Measurements from ENCODE around the gene APOL5. TPM values are rescaled to one million over a fixed set of nuclear protein-coding genes. Genes with fewer than 3 reads are reported as not detected.
A peak's percentile ranks its signal among the peaks of the same experiment; 100 is the strongest.
"Not testable (repeated sequence)": the region's sequence is repeated elsewhere in the genome, so short reads cannot be mapped to it uniquely, and the experiment has no call there.

APOL5 gene
- total RNA-seq, 1 donor from 2014 or later = not detected

DNA sequence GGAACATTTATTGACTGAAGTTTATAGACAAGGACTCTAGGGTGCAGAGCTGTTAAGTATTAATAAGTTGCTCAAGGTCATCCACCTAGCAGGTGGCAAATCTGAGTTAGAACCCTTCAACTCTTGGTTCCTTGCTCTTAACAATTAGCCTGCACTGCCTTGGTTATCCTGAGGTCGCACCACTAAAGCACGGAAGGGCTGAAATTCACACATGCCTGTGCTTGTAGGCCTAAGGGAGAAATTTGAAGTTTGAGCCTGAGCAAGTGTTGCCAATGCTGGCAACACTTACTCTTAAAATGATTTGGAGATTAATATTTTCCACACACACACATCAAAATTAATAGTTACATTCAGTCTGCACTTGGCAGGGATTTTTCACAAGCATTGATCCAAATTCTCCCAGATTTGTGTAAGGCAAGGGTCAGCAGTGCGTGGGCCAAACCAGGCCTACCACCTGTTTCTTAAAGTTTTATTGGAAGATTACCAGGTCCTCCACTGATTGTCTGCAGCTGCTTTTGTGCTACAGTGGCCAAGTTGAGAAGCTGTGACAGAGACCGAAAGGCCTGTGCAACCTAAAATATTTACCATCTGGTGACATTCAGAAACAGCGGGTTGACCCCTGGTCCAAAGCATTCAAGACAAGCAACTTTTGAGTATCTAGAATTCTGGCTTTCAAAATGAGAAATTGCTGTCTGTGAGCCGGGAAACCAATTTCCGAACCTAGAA is 16.3 kb downstream of the APOL5 start:
- peaks cover 6% of the 10 kb centered on the region for H3K36me3 Mint-ChIP-seq (ENCODE audit: unreplicated experiment)
- DNase-seq = no peak
- TF ChIP-seq CTCF (IDR thresholded peaks at IDR 0.05; ENCODE audit: partially characterized antibody, unreplicated experiment) = no peak
- H3K27ac Mint-ChIP-seq (ENCODE audit: unreplicated experiment) = no peak overlapping the region
- peaks cover 5% of the 10 kb centered on the region for H3K4me1 Mint-ChIP-seq (ENCODE audit: low read depth, unreplicated experiment)
- H3K27me3 Mint-ChIP-seq (ENCODE audit: unreplicated experiment) = peaks cover 5% of the 10 kb centered on the region
- H3K9me3 Mint-ChIP-seq (ENCODE audit: unreplicated experiment) = peaks cover 6% of the 10 kb centered on the region
- no peak overlapping the region for H3K4me3 Mint-ChIP-seq (ENCODE audit: unreplicated experiment)

DNA sequence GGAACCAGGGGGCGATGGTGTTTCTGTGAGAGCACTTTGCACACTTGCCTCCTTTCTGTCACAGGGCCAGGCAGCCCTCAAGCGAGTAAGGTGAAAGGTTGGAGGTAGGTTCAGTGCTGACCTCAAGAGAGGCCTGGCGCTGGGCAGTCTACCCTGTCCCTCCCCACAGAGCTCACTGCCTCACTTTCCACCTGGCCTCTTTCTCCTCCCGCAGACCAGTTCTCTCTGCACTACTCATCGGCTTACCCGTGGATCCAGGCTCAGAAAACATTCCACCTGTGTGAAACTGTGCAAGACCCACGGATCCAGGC is 16.8 kb downstream of the APOL5 start:
- no peak for TF ChIP-seq CTCF (IDR thresholded peaks at IDR 0.05; ENCODE audit: partially characterized antibody, unreplicated experiment)
- H3K4me3 Mint-ChIP-seq (ENCODE audit: unreplicated experiment) = no peak overlapping the region
- peaks cover 5% of the 10 kb centered on the region for H3K27me3 Mint-ChIP-seq (ENCODE audit: unreplicated experiment)
- H3K36me3 Mint-ChIP-seq (ENCODE audit: unreplicated experiment) = peaks cover 6% of the 10 kb centered on the region
- no peak overlapping the region for H3K27ac Mint-ChIP-seq (ENCODE audit: unreplicated experiment)
- no peak for DNase-seq
- peaks cover 6% of the 10 kb centered on the region for H3K9me3 Mint-ChIP-seq (ENCODE audit: unreplicated experiment)
- H3K4me1 Mint-ChIP-seq (ENCODE audit: low read depth, unreplicated experiment) = peaks cover 8% of the 10 kb centered on the region

DNA sequence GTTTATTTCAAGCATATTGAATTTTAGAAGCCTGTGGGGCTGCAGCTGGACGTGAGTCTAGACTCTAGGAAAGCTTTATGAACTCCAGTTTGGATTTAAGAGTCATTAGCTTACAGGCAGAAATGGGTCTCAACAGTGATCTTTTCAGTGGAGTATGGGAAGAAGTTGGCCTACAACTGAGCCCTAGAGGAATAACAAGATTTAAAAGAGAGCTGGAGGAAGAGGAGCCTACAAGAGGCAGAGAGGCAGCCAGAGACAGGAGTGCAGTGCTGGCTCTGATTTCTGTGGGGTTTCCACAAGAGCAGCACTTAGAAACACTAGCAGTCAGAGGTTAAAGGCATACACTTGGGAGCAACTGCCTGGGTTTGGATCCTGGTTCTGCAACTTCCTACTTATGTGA is 17.9 kb downstream of the APOL5 start:
- Mint-ChIP-seq H3K4me3 (ENCODE audit: unreplicated experiment) (no peak overlapping the region), H3K4me1 (ENCODE audit: low read depth, unreplicated experiment) (peaks cover 12% of the 10 kb centered on the region), H3K27me3 (ENCODE audit: unreplicated experiment) (peaks cover 9% of the 10 kb centered on the region), H3K9me3 (ENCODE audit: unreplicated experiment) (peaks cover 6% of the 10 kb centered on the region), H3K36me3 (ENCODE audit: unreplicated experiment) (peaks cover 6% of the 10 kb centered on the region), H3K27ac (ENCODE audit: unreplicated experiment) (no peak overlapping the region)
- no peak for TF ChIP-seq CTCF (IDR thresholded peaks at IDR 0.05; ENCODE audit: partially characterized antibody, unreplicated experiment)
- no peak for DNase-seq

- no peak for DNase-seq
- H3K36me3 Mint-ChIP-seq (ENCODE audit: unreplicated experiment) = peaks cover 6% of the 10 kb centered on the region
- H3K9me3 Mint-ChIP-seq (ENCODE audit: unreplicated experiment) = peaks cover 6% of the 10 kb centered on the region
- no peak for TF ChIP-seq CTCF (IDR thresholded peaks at IDR 0.05; ENCODE audit: partially characterized antibody, unreplicated experiment)
- H3K4me1 Mint-ChIP-seq (ENCODE audit: low read depth, unreplicated experiment) = peaks cover 16% of the 10 kb centered on the region
- H3K27me3 Mint-ChIP-seq (ENCODE audit: unreplicated experiment) = peaks cover 9% of the 10 kb centered on the region
- no peak overlapping the region for H3K27ac Mint-ChIP-seq (ENCODE audit: unreplicated experiment)
- no peak overlapping the region for H3K4me3 Mint-ChIP-seq (ENCODE audit: unreplicated experiment)
These were observed 18.5 kb downstream of the APOL5 start for GRCh38 chr22:35736166-35736565.

DNA sequence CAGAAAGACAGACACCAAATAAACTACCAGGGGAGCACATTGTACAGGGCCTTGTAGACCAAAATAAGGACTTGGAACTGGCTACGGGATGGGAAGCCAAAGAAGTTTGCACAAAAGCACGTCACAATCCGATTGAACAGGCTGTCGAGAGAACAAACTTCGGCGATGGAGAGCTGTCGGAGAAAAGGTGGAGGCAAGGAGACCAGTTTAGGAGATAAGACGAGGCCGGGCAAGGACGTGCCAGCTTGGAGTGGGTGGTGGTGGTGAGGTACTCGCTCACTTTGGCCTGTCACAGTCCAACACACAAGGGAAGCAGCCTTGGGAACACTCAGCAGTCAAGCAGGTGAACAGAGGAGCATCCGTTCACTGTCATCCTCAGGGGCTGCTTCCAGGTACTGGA is 19.0 kb downstream of the APOL5 start:
- no peak for TF ChIP-seq CTCF (IDR thresholded peaks at IDR 0.05; ENCODE audit: partially characterized antibody, unreplicated experiment)
- no peak for DNase-seq
- peaks cover 6% of the 10 kb centered on the region for H3K36me3 Mint-ChIP-seq (ENCODE audit: unreplicated experiment)
- H3K9me3 Mint-ChIP-seq (ENCODE audit: unreplicated experiment) = peaks cover 6% of the 10 kb centered on the region
- H3K4me3 Mint-ChIP-seq (ENCODE audit: unreplicated experiment) = no peak overlapping the region
- peaks cover 16% of the 10 kb centered on the region for H3K4me1 Mint-ChIP-seq (ENCODE audit: low read depth, unreplicated experiment)
- H3K27ac Mint-ChIP-seq (ENCODE audit: unreplicated experiment) = no peak overlapping the region
- peaks cover 9% of the 10 kb centered on the region for H3K27me3 Mint-ChIP-seq (ENCODE audit: unreplicated experiment)

DNA sequence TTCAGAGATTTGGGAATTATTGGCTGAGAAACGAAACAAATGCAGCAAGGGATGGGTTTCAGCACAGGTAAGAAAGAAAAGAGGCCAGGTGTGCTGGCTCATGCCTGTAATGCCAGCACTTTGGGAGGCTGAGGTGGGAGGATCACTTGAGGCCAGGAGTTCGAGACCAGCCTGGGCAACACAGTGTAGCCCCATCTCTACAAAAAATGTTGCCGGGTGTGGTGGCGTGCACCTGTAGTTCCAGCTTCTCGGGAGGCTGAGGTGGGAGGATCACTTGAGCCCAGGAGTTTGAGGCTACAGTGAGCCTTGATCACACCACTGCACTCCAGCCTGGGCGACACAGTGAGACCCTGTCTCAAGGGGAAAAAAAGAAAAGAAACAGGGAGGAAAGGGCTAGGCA is 20.2 kb downstream of the APOL5 start:
- DNase-seq; H3K36me3 Mint-ChIP-seq (ENCODE audit: unreplicated experiment); H3K4me3 Mint-ChIP-seq (ENCODE audit: unreplicated experiment); H3K27me3 Mint-ChIP-seq (ENCODE audit: unreplicated experiment); H3K9me3 Mint-ChIP-seq (ENCODE audit: unreplicated experiment): not testable (repeated sequence)
- peak overlapping the region; percentile 69 for H3K27ac Mint-ChIP-seq (ENCODE audit: unreplicated experiment)
- H3K4me1 Mint-ChIP-seq (ENCODE audit: low read depth, unreplicated experiment) = peaks cover 16% of the 10 kb centered on the region
